HL-60/S4 treated with phorbol 12-myristate 13-acetate at 8.2 ng/mL for 4 days and 3 days (cell line): Measurements from ENCODE around the gene EXD3.

ENCODE experiments used
- in situ Hi-C: fragments of 300-500 bp; cut with MboI; formaldehyde crosslinking; loops from 2 replicates; pipeline ENCODE4 v1.15.0; 2022; ENCODE audit warnings: low sequenced_read_pairs

EXD3 gene

DNA sequence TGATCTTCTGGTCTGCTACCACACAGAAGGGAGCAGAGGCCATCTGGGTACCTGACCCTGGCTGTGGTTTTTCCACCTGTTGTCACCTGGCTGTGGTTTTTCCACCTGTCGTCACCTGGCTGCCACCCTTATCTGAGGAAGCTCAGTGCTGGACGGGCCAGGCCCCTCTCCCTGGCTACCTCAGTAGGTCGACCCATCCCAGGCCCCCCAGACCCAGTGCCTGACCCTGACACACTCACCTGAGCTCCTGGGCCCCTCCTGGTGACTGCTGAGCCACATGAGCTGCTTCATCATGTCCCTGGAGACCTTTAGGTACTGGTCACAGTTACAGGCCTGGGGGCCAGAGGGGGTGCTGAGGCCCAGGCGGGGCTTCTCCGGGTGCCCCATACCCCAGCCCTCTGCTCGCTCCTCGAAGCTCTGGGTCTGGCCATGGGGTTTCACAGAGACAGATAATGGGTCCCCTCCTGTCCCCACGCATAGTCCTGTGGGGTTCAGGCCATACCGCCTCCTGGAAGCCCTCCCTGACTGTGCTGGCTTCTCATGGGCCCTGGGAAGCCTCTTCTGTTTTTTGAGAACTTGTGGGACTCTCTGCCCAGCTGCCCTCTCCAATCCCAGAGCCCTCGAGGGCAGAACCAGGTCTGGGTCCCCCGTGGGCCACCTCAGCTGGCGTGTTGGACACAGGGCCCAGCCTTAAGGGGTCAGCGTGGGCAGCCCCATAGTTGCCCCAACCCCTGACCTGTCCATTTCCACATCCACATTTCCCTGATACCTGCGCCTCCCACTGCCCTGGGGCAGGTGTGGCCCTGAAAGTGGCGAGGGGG is 113.4 kb downstream of the EXD3 start:
- in situ Hi-C loops: no loop called here

DNA sequence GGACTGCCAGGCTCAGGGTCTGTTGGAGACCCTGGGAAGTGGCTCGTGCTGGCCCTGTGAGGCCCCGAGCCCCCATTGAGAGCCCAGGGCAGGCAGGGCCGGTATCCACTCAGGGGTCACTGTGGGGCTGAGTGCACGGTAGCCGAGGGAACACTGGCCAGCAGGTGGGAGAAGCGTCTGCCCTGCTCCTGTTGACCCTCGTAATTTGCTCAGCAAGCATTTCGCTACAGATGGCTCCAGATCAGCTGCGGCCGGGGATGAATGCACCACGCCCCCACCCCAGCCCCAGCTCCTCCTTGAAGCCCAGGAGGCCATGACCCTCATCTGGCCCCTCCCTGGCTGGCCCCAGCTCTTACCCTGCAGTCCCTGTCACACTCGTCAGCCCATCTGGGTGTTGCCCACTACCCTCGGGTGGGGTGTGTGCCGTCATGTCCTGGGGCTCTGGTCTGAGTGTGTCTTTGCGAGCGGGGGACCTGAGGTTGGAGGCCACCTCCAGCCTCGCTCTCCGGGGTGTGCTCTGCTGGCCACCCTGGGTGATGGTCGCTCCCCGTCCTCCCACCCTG is 114.8 kb downstream of the EXD3 start:
- in situ Hi-C loops: no loop called here

- in situ Hi-C loops: no loop called here
Measured at GRCh38 chr9:137307255-137308056, 115.5 kb downstream of the EXD3 start.

DNA sequence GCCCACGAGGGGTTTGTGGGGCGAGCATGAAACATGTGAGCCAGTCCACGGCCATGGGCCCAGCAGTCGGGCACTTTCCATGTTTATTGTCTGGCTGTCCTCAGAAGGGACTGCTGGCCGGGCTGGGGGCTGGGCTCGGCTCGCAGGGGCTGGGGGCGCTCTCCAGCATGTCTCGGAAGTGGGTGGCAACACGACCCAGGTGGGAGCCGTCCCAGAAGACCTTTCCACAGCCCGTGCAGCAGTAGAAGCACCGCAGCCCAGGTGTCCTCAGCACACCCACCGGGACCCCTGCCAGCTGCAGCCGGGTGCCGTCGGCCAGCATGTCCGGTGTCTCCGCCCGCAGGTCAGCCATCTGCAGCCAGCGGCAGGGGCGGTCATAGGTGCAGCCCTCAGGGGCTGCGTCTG is 116.1 kb downstream of the EXD3 start:
- in situ Hi-C loops: no loop called here

DNA sequence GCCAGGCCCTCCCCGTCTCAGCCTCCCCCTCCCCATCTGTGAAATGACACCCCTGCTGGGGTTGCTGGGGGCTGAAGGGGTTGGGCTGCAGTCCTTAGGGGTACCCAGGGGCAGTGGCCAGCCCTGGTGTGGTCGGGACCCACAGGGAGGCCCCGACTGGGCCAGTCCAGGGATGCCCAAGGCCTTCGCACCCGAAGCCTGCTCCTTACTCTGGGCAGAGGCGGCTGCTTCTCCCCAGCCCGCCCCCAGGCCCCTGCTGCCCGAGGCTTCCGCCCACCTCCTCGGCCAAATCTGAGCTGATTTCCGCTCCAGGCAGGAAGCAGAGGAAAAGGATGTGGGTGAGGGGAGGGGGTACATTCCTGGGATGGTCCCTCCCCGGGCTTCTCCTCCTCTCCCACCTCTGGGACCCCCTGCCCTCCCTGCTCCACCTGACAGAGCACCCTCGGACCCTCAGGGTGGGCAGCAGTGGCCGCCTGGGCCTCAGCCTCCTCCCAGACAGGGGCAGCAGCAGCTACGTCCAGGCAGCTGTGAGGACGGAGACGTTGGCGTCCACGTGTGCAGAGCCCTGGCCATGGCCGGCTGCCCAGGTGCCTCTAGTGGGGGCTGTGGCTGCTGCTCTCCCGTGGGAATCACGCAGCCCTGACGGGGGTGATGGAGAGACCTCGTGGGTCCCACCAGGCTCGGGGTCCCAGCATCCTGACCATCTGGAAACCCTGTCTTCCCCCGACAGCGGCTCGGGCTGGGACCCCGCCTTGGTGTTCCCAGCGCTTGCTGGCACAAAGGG is 116.7 kb downstream of the EXD3 start:
- in situ Hi-C loops: no loop called here

DNA sequence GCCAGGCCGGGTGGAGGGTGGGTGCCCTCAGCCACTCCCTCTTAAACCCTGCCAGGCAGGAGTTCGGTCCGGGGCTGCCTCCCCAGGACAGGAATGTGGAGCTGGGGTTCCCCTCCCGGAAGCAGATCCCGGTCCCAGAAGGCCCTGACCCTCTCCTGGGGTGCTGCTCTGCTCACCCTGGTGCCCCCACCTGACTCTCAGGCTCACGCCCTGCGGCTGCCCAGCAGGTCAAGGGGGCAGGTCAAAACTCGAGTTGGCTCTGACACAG is 117.2 kb downstream of the EXD3 start:
- in situ Hi-C loops: no loop called here

GRCh38 chr9:137305060-137305797 is 117.7 kb downstream of the EXD3 start:
- in situ Hi-C loops: no loop called here

- in situ Hi-C loops: no loop called here
Measured at GRCh38 chr9:137304383-137305059, 118.4 kb downstream of the EXD3 start.

GRCh38 chr9:137303893-137304382 is 119.0 kb downstream of the EXD3 start:
- in situ Hi-C loops: no loop called here

GRCh38 chr9:137303151-137303892 is 119.6 kb downstream of the EXD3 start:
- in situ Hi-C loops: no loop called here

DNA sequence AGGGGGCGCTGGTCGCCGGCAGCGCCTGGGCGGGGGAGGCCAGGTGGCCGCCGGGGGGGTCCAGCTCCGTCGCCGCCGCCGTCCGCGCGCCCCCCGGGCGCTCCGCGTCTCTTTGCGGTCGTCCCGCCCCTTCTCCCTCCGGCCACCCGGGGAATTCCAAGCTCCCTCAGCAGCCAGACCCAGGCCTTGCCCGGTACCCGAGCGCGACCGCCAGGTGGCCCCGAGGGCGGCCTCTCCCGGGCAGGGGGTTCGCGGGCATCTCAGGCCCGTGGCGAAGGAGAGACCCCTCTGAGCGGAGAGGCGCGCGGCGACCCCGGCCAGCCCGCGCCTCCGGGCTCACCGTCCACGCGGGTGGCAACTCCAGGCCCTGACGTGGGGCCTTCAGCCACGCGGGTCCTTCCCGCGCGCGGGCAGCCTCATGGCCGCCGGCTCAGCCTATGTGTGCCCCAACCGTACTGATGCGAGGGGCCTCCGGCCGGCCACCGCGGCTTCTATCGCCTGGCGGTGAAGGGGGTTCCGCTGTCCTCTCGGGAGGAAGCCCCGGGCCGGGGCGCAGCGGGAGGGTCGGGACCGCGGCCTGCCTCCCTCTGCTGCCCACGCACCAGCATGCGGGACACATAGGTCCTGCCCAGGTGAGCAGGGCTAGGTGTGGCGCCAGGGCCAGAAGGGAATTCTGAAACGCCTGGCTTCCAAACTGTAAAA is 120.4 kb downstream of the EXD3 start:
- in situ Hi-C loops: no loop called here

- in situ Hi-C loops: no loop called here
Measured at GRCh38 chr9:137302118-137302448, 120.9 kb downstream of the EXD3 start, which contains the start of gene NRARP. Gene NRARP (minus strand): TSS chr9:137302271. CDS start chr9:137301928, 343 bp downstream.

DNA sequence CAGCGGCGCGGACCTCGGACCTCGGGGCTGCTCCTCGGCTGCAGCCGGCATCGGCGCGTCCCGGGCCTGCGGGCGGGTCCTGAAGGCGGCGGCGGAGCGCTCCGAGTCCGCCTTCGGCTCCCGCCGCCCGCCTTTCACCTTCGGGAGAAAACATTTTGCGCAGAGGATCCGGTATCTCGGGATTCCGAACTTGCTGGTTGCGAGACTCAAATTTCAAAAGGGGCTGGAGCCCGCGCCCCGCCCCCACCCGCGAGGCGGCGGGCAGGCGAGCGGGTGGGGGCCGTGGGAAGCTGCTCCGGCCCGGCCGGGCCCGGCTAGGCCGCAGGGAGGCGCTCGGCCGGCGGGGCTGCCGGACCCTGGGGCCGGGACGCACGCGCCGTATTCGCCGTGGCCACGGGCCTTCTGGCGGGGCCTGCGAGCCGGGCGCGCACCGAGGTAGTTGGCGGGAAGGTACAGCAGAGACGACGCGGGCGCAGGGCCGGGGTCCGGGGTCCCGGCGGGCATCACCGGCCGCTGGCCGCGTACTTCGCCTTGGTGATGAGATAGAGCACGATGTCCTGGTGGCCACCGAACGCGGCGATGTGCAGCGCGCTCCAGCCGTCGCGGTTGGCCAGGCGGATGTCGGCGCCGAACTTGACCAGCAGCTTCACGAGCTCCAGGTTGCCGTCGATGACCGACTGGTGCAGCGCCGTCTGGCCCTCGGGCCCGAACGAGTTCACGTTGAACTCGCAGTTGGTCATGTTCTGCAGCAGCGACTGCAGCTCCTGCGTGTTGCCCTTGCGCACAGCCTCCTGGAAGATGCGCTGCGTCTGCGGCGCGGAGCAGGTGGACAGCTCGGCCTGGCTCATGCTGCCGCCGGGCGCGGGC is 121.6 kb downstream of the EXD3 start:
- in situ Hi-C loops: no loop called here

DNA sequence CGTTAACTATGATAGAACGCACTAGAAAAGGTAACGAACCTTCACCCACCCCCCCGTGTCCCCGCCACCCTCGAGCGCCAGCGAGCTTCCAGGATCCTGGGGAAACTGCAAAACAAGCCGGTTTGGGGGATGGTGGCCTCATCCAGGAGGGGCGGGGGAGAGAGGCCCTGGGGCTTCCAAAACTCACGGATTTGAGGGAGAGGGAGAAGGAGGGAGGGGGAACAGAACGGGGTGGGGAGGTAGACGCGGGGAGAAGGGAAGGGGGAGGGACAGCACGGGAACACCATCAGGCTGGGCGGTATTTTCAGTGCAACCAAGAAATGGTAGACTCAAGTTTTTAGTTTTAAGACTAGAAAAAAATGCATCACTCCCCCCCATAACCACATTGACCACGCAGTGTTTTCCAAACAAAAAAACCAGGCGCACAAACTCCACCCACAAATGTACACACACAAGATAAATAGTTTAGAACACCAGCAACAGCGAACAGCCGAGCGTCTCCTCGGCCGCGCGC is 122.3 kb downstream of the EXD3 start:
- in situ Hi-C loops: no loop called here

DNA sequence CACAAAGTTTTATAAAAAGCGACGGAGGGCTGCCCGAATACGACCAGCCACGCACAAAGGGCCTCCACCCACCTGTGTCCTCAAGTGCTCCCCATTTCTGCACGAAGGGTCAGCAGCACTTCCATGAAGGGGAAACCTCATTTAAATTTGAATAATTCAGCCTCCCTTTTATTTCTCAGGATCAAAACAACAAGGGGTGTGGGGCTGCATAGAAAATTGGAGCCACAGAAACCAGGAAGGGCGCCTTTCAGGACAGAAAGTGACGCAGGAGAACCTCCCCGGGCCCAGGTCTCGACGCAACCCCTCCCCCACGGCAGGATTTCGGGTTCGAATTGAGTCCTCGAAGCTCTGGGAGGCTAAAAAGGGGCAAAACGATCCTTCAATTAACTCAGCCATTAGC is 123.0 kb downstream of the EXD3 start:
- in situ Hi-C loops: loop anchor here (10.0 kb wide), 1 partner anchor 105 kb away; no protein-coding TSS in a partner anchor

DNA sequence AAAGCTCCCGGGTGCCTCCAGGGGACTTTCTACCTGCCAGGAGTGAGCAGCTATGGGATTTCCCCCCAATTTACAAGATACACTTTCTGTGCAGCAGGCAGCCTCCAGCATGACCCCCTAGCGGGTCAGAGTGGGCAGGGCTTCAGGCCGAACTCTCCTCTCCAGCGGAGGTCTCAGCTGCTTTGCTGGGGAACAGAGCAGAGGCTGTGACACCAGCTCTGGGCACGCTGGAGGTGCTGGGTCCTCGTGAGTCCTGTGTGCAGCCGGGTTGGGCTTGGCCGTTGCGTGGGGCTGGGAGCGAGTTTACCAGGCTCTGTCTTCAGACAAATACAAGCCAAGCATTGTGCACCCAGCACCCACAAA is 123.8 kb downstream of the EXD3 start:
- in situ Hi-C loops: loop anchor here (10.0 kb wide), 1 partner anchor 106 kb away; no protein-coding TSS in a partner anchor
